GM19025 (cell line): Measurements from ENCODE around the gene HIGD2B.
A peak's percentile ranks its signal among the peaks of the same experiment; 100 is the strongest.
"Not testable (repeated sequence)": the region's sequence is repeated elsewhere in the genome, so short reads cannot be mapped to it uniquely, and the experiment has no call there.

Source experiments
- ATAC-seq: cut with Tn5 transposase; IDR thresholded peaks from one replicate; pipeline ENCODE4 v1.9.1; 2021; ENCODE audit warnings: mild to moderate bottlenecking, low read depth, moderate library complexity; ENCODE audit not compliant: unreplicated experiment

HIGD2B gene

GRCh38 chr15:72680931-72681330 is 5.1 kb downstream of the HIGD2B start:
- no peak for ATAC-seq

DNA sequence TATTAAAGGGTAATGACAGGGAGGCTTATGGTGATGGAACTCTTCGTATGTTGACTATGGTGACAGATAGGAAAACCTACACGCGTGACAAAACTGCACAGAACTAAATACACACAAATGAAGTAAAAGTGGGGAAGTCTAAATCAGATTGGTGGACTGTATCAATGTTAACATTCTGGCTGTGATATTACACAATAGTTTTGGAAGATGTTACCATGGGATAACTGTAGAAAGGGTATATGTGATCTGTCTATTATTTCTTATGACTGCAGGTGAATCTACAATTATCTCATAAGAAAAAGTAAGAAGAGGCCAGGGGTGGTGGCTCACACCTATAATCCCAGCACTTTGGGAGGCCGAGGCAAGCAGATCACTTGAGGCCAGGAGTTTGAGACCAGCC is 9.1 kb downstream of the HIGD2B start:
- ATAC-seq = no peak

DNA sequence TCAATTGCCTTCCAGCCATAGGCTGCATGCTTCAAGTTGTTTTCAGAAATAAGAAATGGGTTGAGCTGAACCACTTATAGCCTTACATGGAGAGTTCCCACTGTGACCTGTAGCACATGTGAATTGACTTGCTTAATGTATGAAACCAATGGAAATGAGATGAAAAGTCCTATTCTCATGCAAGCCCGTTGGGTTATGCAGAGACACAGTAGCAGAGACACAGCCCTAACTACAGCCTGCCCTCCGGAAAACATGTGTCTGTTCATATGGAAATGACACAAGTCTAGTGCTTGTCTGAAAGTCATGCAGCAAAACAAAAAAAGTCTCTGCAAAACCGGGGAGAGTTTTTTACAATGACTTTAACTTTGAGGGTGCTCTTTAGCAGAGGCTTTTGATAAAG is 14.5 kb downstream of the HIGD2B start:
- no peak for ATAC-seq

DNA sequence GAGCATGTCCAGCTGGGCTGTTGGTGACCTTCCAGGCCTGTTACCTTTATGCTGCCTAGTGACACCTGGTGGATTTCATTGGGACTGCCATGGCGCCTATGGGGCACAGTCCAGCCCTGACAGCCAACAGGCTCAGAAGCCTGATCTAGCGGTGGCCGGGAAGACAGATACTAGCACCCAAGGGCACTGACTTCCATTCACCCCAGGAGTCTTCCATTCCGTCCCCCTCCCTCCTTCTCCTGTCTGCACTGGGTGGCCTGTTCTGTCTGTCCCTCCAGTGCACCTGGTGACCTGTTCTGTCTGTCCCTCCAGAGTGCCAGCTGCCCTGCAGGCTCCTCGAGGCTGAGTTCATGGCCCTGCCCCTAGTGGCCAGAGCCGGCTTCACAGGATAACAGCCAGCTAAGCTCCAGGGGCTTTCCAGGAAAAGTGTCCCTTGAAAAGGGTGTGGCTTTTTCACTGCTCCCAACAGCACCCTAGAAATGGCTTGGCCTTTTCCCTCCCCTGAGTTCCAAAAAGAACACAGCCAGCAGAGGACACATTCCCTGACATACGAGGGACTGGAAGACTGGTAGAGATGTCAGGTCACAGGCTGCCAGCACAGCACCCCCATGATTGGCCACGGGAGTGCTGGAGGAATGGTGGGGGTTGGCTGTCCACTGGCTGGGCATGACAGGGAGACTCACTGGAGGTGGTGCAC is 15.2 kb downstream of the HIGD2B start:
- peak; percentile 85 for ATAC-seq

DNA sequence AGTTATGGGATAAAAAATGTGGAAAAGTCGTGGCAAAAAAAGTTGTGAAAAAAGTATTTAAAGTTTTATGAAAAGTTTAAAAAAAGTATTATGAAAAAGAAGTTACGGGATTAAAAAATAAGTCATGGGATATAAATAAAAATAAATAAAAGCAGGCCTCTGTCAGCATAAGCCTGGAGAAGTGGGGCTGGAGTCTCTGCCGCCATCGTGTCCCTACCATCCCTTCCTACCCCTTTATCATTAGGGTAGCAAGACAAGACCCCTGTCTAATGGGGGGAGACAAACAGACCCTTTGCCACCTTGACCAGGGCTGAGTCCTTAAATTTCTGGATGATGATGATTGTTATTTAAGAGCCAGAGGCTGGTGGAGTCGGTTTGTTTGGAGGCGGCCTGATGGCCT is 16.2 kb downstream of the HIGD2B start:
- not testable (repeated sequence) for ATAC-seq

GRCh38 chr15:72665706-72666105 is 20.3 kb downstream of the HIGD2B start:
- not testable (repeated sequence) for ATAC-seq

DNA sequence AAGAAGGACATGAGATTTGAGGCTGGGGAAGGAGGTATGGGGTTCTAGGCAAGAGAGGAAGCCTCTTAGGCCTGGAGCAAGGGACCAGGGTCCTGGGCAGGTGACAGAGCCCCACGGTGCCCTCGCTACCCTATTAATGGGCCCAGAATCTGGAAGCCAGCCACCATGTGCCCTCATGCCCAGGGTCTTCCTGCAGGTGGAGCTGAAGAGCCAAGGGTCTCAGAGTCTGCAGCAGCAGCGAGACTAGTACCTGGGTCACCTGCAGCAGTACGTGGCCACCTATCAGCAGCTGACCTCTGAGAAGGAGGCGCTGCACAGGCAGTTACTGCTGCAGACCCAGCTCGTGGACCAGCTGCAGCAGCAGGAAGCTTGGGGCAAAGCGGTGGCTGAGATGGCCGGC is 22.1 kb downstream of the HIGD2B start:
- not testable (repeated sequence) for ATAC-seq

DNA sequence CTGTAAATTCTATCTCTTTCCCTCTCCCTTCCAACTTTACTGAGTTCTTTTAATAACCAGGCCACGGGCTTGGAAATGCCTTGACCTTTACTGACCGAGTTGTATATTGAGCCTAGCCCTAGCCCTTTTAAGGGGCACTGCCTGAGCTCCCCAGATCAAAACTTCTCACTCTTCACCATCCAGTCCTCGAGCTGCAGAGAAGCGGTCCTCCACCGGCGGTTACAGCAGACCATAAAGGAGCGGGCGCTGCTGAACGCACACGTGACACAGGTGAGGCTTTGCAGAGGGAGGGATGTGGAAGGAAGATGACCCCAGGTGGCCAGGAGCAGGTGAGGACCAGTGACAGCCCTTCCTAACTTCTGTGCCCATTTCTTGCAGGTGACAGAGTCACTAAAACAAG is 24.9 kb downstream of the HIGD2B start:
- ATAC-seq = not testable (repeated sequence)

- ATAC-seq = not testable (repeated sequence)
Measured at GRCh38 chr15:72656014-72656413, 30.0 kb downstream of the HIGD2B start.

GRCh38 chr15:72654397-72654796 is 31.6 kb downstream of the HIGD2B start, which contains the start of gene GOLGA6B:
GOLGA6B (plus strand) TSS chr15:72654697; CDS start chr15:72654738, 41 bp downstream.
- not testable (repeated sequence) for ATAC-seq

DNA sequence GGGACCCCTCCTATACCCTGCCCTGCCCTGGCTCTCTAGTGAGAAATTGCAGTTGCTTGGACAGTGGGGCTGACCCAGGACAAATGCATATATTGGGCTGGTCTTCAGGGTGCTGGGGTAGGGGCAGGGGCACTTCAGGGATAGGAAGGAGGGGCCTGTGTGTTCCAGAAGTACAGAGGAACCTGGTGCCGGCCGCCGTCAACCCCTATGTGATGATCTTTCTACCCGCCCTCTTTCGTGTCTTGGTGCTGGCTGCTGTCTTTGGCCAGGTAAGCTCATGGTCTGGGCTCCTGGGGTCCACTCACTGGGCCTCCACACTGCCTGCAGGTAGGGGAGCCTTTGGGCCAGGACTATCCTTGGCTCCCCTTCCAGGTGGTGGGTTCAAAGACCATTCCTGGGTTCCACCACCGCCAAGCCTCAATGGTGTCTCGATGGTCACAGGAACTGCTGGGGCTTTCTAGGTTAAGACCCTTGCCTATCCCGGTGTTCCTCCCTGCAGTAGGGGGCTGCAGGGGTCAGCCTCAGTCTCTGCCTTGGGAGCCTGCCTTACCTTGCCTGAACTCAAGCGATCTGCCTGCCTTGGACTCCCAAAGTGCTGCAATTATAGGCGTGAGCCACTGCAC is 37.2 kb downstream of the HIGD2B start:
- ATAC-seq = not testable (repeated sequence)

- not testable (repeated sequence) for ATAC-seq
Measured at GRCh38 chr15:72642271-72642670, 43.7 kb downstream of the HIGD2B start.

DNA sequence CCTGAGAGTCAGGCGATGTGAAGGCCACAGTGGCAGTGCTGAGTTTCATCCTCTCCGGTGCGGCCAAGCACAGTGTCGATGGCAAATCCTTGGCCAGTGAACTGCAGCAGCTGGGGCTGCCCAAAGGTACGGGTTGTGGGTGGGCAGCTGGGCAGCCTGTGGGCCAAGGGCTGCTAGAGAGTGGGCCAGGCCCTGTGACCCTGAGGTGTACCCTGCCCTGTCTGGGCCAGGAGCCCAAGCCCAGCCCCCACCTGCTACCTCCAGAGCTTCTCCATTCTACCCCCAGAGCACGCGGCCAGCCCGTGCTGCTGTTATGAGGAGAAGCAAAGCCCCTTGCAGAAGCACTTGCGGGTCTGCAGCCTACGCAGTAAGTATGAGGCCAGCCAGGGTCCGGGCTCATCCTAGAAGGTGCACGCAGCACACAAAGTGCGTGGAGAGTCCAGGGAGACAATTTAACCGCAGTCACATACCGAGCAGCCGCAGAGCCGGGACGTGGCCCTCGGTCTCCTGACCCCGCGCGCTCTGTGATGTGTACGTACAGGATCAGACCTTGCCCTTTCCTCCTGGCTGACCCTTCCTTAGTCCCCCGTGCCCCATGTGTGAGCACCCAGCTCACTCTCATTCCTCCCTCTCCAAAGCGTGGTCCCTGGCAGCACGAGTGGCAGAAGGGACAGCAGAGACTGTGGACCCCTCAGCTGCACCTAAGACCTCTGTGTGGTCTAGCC is 46.1 kb downstream of the HIGD2B start:
- not testable (repeated sequence) for ATAC-seq

GRCh38 chr15:72636519-72637282 is 49.3 kb downstream of the HIGD2B start:
- not testable (repeated sequence) for ATAC-seq

DNA sequence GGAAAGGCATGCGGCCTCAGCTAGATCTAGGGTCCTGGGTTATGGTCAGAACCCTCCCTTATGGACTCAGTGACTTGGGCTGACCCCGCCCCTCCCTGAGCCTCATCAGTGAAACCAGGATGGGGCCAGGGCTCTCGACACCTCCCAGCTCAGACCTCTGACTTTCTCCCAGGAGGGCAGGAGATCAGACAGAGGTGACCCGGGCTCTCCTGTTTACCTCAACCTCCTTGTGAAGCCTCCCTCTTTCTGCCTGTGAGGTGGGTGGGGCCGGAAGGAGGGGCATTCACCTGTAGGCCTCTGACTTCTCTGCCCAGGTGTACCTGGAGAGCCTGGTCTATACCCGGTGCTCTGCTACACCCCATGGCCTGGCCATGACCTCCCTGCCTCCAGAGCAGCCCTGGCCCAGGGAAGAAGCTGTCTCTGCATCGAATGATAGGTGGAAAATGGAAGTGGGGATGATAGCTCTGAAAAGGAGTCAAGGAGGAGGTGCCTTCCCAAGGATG is 56.9 kb downstream of the HIGD2B start:
- ATAC-seq = not testable (repeated sequence)

GRCh38 chr15:72628249-72629067 is 57.5 kb downstream of the HIGD2B start:
- ATAC-seq = not testable (repeated sequence)

- ATAC-seq = not testable (repeated sequence)
Measured at GRCh38 chr15:72626153-72626552, 59.8 kb downstream of the HIGD2B start.
